Middle frontal gyrus (tissue), 1 donor: ENCODE results near the gene NECTIN4.
A peak's percentile ranks its signal among the peaks of the same experiment; 100 is the strongest.
"Not testable (repeated sequence)": the region's sequence is repeated elsewhere in the genome, so short reads cannot be mapped to it uniquely, and the experiment has no call there.

Experiments used
- DNase-seq: peaks from one replicate; pipeline ENCODE4 v3.0.0-alpha.2; 2015; ENCODE audit warnings: low spot score; ENCODE audit errors: extremely low spot score

NECTIN4 gene

DNA sequence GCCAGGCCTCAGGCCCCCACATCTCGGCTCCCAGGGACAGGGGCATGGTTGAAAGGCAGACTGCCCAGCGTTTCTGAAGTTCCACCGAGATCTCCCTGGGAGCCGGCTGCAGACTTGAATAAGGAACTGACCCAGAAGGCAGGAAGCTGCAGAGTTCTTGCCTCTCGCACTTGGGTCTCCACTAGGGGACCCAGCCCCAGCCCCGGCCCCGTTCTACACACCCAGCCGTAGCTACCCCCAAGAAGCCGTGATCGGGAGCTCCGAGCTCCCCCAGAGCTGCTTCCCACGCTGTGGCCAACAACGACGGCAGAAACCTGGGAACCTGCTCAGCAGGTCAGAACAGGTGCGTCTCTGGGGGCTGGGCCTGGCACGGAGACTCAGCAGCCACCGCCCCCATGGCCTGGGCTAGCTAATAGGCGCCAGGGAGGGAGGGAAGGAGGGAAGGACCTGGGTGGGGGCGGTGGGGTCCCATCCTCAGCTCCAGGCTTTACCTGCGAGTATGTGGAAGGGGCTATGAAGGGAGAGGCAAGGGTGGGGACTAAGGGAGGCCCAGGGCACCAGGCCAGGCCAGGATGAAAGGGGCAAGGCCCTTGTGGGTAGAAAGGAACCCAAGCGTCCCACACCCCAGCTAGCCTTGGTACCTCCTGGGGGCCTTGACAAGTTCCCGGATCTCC is at the start of gene NECTIN4:
NECTIN4 (minus strand) TSS at position 308 of the 674 bp plus-strand sequence; CDS start at position 46, 262 bp downstream.
- DNase-seq, result no peak

DNA sequence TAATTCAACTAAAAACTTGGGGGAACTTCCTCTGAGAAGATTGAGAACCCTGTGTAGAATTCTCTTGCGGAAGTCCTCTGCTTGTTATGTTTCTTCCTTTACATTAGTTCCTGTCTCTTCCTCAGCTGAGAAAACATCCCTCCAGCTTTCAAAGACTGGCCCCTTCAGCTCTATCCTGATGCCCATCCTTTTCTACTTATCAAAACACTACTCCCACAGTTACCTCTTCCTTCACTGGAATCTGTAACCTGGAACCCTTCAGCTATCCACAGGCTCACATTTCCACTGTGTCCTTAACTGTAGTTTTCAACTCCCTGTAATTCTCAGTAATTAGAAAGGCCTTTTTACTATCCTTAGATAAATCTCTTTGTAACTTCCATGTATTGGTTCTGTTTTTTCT is 49.1 kb upstream of the NECTIN4 start:
- DNase-seq, result no peak

DNA sequence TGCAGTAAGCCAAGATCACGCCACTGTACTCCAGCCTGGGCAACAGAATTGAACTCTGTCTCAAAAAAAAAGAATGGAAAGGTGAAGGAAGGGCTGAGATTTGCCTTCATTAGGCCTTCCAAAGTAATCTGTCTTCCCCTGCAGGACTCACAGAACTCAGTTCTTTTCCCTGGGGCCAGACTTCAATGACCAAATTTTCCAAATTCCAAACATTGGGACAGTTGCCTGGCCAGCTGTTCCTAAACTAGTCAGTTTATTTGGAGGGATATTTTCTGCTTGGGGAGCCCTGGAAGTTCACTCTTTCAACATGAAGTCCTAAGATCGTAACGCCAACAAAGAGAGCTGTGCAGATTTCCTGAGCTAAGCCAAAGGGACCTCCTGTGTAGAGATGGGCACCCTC is 48.5 kb upstream of the NECTIN4 start:
- no peak for DNase-seq

DNA sequence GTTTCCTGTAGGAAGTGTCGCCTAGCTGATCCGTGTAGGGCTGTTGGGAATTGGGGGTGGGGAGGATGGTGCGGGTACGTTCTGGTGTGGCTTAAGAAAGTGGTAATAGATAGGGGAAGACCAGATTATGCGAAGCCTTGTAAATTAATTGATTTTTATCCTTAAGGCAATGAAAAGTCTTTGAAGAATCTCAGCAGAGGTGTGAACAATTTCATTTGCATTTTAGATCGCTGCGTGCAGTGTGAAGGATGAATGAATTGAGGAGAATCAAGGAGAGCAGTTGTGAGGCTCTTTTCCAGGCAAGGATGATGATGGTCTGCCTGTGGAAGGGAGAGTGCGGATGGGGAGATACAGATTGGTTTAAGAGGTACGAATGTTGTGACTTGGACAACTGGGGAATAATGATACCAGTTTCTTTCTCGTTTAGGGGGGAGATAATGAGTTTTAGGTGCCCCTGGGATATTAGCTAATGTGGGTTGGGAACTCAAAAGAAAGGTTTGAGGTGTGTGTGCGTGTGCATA is 43.9 kb upstream of the NECTIN4 start:
- no peak for DNase-seq

DNA sequence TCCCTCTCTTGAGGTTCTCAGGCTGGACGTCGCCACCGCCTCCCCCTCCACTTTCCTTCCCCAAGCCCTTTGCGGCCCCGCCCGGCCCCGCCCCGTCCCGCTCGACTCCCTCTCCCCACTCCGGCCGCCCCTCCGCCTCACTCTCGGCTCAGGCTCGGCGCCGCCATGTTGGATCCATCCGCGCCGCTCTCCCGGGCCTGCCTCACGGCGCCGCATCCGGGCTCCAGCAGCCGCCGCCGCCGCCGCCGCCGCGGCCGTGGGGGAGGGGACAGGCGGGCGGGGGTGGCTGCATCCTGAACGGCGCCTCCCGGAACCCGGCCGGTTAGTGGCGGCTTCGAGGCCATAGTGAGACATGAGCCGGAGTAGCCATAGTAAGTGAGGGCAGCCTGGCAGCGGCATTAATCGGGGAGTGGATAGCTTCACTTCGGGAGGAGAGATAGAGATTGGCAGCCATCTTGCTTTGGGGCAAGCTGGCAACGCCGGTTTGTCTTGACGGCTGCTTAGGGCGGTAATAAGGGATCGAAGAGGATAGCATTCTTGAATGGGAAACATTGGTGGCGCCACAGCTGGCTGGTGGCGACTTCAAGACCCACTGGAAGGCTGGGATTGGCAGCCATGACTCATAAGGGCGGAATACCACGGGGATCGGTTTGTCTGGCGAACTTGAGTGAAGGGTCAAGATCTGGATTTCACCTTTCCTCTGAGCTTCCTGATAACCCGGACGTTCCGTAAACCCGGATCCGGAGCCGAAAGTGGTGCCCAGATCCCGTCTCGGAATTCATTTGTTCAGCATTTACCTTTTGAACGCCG is 43.3 kb upstream of the NECTIN4 start, which contains the start of gene DEDD:
DEDD (minus strand) TSS at position 258 of the 810 bp plus-strand sequence. CDS start 8,205 bp downstream, outside the sequence.
- DNase-seq, result peak; percentile 92

DNA sequence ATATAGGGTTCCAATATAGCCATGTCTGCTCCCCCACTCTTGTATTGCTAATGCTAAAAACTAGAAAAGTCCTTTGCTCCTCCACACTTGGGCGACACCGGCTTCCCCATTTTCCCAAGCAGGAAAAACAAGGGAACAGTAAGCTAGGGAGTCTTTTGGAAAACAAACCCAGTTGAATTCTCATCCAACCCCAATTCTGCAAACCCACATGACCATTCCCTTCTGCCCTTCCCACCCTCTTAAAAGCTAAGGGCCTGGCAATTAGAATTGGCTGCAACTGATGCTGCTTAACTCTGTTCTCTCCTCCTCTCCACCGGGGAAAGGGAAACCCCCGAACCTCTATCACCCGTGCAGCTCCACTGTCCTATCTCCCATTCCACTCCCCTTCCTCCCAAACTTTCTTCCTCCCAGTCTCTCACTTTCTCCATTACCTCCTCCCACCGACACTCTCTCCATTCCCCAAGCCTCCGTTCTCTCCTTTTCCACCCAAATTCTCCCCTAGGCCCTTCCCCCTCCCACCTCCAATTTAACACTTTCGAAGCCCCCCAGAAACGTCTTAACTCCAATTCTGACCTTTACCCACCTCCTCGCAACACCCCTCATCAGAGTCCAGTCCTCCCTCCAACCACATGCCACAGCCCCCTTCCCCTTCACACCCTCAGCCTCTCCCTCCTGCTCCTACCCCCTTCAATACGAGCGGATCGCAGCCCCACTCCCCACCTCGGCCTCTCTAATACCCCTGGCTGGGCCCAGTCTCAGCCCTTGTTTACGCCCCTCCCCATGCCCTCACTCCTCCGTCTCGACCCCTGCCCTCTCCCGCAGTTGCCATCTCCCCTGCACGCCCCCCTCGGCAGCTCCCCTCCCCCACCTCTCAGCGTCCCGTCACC is 42.4 kb upstream of the NECTIN4 start:
- DNase-seq, result no peak

DNA sequence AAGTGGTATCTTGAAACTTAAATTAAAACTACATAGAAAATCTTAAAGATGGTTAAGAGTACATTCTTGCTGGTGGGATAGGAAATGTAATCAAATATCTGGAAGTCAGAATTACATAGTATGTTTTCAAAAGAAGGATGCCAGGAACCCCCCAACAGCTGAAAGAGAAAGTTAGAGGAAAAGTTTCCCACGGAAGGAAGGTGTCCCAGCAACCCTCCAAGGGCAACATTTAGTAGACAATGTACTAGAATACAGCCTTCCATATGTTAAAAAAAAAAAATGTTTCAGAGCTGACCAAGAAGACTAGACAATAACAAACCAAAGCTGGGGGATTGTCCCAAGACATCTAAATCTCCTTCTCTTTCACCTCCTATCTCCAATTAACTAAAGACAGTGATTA is 40.9 kb upstream of the NECTIN4 start:
- no peak for DNase-seq

DNA sequence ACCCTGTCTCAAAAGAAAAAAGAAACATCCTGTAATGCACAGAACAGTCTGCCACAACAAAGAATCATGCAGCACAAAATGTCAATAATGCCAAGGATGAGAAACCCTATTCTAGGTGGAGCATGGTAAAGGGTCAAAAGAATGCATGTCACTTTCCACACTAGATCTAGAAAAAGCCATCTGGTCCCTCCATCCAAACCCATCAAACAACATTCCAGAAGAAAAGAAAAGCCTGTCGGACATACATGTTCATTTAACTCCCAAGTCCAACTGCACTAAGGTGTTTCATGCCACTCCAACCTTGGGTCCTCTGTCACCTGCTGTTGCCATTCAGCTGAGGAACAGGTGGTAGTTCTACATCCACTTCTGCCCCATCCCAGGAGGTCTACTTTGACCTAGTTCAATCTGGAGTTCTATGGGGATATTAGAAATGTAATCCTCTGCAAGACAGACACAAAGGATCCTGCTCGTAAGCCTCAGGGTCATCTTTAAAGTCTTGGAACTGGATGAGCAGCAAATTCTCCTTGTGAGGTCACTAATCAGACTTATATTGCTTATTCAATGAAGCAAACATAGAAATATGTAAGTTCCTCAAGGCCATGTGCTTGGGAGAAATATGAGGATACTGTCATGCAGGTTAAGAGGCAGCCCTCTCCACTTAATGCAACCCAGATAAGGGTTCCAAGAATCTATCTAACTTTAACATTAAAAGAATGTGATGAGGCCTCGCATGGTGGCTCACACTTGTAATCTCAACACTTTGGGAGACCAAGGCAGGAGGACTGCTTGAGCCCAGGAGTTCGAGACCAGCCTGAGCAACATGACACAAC is 39.4 kb upstream of the NECTIN4 start:
- DNase-seq, result no peak

DNA sequence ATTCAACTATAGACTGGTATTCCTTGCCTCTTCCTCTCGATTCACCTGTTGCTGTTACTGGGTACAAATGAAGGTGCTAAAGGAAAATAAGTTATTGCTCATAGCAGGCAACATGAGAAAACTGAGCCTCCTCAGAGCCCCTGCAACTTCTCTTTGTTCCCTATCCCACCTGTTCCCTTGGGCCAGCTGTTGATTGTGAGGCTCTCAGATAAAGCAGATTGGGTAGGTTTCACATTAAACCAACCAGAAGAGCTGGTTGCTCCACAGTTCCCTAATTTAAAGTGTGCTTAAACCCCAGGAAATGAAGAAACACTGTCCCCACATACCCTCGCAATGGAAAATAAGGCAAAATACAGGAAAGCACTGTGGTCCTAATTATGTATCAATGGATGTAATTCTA is 38.3 kb upstream of the NECTIN4 start:
- no peak for DNase-seq

DNA sequence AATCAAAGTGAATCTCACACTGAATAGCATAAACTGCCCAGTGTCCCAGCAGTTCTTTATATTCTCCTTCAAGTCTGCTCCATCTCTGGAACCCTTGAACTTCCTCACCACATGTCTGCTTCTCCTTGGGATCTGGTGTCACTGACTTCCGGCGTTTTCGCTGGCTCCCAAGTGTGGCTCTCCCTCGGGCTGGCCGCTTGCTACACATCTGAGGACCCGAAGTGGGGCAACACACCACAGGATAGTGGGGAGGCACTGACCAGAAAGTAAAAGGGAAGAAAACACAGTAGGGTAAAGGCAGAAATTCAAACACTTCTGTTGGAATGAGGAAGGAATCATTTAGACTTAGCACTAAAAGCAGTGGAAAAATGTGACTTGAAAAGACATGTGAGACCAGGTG is 33.6 kb upstream of the NECTIN4 start:
- DNase-seq, result no peak

DNA sequence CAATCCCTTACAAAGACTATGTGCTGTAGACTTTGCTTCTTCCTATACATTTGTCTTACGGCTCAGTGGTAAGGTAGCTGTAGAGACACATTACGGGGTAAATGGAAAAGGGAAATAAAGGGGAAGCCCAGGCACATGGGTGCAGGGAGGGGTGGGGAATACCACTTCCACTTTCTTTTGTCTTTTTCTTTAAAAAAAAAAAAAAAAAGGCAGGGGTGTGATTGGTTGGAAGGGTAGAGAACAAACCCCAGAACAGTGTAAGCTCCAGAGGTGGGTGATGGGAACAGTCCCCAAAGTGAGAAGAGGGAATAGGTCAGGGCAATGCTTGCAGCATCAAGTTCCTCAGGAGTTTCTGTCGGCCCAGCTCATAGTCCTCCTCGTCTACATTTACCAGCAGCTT is 32.5 kb upstream of the NECTIN4 start:
- DNase-seq, result no peak

DNA sequence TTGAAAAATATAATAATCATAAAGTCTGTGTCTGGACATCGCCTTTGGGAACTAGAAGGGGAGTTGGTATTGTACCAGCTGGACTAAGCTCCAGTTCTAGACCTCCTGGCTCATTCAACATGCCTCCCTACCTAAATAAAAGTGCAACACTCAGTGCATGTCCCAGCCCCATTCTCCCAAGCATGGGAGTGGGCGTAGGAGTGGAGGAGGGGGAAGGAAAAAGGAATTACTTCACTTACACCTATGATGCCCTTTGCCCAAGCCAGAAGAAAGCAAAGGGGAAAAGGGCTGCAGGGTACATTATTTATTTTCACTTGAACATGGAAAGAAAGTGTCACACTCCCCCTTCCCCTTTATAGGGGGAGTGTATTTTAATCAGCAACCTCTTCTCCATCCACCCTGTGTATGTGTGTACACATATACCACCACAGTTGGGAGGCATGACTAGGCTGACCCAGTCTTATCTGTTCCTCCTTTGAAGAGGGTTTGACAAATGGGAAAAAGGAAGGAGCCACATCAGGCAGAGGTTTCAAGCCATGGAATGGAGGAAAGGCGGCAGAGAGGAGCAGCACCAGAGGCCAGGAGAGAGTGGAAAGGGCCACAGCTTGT is 31.8 kb upstream of the NECTIN4 start:
- DNase-seq, result no peak

DNA sequence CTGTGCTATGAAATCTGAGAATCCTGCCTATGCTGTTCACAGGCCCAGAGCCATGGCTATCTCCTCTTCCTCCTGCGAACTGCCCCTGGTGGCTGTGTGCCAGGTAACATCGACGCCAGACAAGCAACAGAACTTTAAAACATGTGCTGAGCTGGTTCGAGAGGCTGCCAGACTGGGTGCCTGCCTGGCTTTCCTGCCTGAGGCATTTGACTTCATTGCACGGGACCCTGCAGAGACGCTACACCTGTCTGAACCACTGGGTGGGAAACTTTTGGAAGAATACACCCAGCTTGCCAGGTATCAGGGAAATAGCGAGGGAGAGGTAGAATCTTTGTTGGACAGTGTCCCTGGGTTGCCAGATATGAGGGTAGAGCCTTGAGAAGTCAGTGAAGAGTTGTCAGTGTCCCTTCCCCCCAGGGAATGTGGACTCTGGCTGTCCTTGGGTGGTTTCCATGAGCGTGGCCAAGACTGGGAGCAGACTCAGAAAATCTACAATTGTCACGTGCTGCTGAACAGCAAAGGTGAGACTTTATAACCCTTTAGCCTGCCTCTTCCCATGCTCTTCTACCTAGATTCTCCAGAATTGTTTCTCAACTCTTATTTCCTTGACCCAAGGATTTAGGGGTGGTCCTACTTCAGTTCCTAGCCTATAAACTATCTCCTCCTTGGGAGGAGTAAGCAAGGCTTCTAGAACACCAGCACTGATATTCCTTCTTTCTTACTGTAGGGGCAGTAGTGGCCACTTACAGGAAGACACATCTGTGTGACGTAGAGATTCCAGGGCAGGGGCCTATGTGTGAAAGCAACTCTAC is 29.9 kb upstream of the NECTIN4 start:
- DNase-seq, result no peak

DNA sequence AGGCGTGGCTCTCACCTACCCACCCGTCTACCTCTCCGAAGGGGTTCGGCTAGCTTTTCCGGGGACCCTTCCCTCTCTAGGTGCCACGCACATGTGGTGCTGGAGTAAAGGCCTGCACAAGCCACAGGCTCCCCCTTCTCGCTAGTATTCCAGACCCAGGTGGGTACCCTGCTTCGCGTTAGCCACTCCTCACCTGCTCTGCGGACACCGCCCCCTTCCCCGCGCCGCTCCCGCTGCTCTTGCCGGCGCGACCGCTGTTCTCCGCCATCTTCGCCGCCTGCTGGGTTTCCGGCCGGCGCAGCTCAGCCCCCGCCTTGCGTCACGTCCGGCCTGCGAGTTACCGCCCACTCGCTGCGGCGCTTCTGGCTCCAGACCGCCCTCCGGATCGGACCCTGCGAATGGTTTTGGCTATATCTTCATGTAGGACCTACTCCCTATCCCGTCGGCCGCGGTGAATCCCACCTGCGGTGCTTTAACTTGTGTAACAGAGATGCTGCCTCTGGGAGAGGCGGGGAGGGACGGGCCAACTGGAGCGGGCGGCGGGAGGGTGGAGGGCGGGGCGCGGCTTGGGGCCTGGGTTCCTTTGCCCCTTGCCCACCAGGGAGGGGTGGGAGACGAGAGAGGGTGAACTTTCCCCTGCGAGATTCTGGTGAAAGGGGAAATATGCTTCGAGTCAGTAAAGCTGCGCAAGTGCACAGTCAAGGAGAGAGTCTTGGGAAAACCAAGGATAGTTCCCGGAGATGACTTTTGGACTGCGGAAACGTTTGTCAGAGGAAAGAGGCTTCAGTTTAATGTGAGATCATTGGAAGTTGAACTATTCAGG is 28.6 kb upstream of the NECTIN4 start, which contains the start of the genes NIT1 and PFDN2:
NIT1 (plus strand) TSS at position 347 of the 823 bp plus-strand sequence; CDS start at position 419, 72 bp downstream.
PFDN2 (minus strand) TSS at position 279 of the 823 bp plus-strand sequence; CDS start at position 268, 11 bp downstream.
- DNase-seq, result peak; percentile 79

DNA sequence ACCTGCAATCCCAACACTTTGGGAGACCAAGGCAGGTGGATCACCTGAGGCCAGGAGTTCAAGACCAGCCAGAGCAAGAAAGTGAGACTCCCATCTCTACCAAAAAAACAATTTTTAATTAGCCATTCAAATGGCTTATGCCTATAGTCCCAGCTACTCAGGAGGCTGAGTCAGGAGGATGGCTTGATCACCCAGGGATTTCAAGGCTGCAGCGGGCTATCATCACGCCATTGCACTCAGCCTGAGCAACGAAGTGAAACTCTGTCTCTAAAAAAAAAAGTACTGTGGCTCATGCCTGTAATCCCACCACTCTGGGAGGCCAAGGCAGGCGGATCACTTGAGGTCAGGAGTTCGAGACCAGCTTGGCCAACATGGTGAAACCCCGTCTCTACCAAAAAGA is 26.6 kb upstream of the NECTIN4 start:
- DNase-seq, result not testable (repeated sequence)

DNA sequence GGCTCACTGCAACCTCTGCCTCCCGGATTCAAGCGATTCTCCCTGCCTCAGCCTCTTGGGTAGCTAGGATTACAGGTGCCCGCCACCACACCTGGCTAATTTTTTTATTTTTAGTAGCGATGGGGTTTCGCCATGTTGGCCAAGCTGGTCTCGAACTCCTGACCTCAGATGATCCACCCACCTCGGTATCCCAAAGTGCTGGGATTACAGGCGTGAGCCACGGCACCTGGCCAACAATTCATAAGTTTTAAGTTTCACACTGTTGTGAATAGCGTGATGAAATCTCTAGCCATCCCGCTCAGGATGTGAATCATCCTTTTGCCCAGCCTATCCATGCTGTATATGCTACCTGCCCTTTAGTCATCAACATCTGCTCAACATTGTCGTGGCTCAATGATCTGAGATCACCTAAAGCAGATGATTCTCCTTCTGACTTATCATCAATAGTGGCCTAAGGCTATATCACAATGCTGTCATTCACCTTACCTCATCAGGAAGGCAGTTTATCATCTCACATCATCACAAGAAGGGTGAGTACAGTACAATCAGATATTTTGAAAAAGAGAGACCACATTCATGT is 25.9 kb upstream of the NECTIN4 start:
- no peak for DNase-seq

DNA sequence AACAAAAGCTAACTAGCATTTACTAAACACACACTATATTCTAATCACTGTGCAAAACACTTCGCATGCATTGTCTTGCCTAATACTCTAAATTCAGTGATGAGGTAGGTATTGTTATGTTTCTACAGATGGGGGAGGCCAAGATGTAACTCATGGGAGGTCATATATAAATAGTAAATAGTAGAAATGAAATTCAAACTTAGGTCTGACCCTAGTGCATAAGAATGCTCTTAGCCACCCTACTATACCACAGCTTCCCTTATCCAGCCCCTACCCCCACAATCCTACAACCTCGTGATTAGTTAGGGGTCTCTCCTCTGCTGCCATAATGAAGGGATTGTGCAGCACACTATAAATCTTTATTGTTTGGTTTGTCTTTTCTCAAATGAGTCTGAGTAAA is 25.2 kb upstream of the NECTIN4 start:
- no peak for DNase-seq

DNA sequence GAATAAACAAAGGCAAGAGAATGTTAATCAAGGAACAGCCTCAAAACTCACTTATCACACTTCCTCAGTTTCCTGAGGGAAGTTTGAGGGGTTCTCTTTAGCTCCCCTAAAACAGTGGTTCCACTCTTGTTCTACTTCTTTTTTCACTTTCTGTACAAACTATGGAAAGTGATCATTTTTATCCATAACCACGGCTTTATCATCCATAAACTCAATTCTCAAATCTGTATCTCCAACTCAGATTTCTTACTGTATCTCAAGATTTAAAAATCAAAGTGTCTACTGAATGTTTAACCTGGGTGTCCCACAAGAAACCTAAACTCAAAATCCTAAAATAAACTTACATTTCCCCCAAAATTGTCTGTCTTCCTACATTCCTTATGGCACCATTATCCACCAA is 24.6 kb upstream of the NECTIN4 start:
- DNase-seq, result no peak
